Occipital lobe (tissue), 2 donors: ENCODE measurements around the gene MTA1. TPM values are rescaled to one million over a fixed set of nuclear protein-coding genes. Genes with fewer than 3 reads are reported as not detected.

Source experiments
- DNase-seq: peaks from one replicate; lab custom pipeline; 2025; lab: John Stamatoyannopoulos, UW
- total RNA-seq: library from RNA; depleted of rRNA; stranded (reverse); fragments of >200 nt; gene quantifications from one replicate; pipeline ENCODE4 v1.2.3, GENCODE V29; 2014

The MTA1 gene
- total RNA-seq, 1 donor from 2014 or later, result 37.0 TPM

DNA sequence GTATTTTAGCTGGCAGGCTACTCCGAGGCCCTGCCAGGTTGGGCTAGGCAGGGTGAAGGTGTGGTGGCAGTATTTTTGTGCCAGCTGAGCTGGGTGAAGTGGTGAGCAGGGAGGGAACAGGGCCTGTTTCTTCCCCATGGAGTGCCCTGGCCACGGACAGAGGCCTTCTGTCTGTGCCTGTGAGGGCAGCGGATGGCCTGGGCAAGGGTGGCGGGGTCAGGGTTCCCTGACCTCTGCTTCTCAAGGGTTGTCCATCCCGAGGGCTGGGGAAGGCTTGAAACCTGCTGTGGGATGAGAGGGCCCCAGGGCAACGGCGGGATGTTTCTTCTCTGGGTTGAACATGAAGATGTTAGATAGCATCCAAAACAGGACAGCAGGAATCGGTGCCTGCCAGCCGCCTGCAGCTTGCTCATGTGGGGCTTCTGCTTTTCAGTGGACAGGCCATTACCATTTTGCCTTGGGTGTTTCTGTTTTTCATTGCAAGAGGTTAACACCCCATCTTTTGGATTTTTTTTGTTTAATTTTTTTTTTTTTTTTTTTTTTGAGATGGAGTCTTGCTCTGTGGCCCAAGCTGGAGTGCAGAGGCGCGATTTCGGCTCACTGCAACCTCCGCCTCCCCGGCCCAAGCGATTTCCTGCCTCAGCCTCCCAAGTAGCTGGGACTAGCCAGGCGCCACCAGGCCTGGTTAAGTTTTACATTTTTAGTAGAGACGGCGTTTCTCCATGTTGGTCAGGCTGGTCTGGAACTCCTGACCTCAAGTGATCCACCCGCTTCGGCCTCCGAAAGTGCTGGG is 3.3 kb downstream of the MTA1 start:
- no peak for DNase-seq

DNA sequence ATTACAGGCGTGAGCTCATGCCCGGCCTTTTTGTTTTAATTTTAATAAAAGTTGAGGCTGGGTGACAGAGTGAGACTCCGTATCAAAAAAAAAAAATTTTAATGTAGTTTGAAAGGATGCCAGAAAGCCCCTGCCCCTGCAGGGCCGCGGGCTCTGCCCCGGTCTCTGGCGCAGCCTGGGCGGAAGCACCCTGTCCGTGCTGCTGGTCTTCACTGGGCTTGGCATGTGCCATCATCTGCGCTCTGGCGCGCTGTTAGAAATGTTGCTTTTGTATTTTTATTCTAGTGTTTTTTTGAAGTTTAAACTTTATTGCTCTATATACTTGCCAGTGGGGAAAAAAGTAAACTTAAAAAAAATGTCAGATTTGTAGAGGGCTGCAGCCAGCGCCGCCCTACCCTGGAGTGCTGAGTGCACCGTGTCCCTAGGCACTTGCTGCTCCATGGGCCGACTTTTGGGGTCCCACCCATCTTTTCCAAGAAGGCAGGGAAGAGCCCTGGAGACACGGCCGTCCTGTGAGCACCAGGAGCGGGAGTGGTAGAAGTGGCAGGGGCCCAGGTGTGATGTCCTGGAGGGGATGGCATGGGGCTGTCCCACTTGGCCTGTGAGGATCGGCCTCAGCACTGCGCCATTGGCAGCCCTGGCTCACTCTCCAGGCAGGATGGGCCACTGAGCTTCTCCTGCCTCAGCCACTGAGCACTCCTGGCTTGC is 4.0 kb downstream of the MTA1 start:
- DNase-seq, result no peak

DNA sequence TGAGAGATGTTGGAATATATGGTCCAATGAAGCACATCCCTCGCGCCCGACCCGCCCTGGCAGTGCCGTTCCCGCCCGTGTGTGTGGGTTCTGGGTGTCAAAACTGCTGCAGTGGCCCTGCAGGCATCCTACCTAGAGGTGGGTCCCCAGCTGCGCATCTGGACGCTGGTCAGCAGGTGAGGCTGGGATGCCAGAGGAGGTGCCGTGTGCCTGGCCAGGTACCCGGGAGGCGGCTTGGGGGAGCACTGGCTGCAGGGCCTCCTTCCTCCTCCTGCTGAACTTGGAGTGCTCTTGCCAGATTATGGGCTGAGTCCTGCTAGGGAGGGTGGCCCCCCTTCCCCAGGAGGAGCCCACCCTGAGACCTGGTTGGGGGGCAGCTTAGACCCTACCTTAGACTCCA is 5.2 kb downstream of the MTA1 start:
- DNase-seq, result no peak

DNA sequence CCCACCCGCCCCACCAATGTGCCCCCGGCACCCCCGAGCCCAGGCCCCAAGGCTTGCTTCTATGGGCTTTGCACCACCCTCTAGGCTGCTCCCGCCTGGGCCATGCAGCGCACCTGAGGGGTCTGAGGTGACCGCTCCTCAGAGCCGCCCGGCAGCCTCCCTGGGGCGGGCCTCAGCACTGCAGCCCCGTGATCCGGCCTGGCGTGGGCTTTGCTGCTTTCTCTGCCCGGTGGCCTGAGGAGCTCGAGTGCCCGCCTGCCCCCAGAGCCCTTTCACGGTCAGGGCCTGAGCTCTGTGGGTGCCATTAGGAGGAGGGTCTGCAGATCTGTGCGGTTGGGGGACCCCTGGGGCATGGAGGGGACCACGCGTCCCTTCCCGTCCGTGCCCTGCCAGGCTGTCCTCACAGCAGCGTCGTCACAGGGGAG is 6.2 kb downstream of the MTA1 start:
- DNase-seq, result no peak

DNA sequence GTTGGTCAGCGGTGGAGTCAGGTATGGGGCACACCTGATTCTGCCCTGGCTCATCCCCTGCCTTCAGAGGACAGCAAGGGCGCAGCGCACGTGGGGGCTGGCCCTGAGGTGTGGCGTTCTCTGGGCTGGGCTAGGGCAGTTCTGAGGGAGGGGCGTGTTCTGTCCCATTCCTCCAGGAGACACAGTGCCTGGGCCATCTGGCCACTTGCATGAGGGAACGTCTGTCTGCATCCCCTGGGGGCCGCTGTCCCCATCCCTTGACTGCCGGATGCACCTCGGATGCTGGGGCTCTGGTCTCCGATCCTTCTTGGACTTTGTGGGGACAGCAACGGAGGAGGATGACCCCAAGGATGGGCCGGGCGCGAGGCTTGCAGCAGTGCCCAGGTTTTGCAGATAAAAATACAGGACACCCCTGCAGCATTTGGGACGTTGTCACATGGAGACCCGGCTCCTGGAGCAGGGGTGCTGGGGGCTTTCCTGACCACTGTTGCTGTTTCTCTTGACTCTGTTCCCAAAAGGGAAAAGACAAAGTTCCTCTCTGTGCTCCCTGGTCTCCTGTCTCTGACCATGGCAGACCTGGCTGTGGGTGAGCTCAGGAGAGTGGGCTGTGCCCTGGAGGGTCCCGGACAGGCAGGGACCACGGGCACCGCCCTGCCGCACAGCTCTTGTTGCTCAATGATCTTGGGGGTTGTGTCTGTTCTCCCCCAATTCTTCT is 6.9 kb downstream of the MTA1 start:
- DNase-seq, result no peak

DNA sequence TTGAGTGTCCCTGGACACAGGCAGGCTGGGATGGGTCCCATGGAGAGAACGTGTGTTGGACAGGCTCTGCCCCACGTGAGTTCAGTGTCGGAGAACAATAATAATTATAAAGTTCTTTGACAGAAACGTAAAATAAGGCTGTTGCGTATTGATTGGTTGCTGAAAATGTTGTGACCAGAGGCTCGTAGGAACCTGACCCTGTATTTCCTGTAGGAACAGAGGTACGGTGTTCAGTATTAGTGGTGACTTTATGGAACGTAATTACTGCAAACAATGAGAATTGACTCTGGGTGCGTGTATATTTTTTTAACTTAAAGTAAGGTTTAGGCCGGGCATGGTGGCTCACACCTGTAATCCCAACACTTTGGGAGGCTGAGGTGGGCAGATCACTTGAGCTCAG is 7.8 kb downstream of the MTA1 start:
- no peak for DNase-seq

DNA sequence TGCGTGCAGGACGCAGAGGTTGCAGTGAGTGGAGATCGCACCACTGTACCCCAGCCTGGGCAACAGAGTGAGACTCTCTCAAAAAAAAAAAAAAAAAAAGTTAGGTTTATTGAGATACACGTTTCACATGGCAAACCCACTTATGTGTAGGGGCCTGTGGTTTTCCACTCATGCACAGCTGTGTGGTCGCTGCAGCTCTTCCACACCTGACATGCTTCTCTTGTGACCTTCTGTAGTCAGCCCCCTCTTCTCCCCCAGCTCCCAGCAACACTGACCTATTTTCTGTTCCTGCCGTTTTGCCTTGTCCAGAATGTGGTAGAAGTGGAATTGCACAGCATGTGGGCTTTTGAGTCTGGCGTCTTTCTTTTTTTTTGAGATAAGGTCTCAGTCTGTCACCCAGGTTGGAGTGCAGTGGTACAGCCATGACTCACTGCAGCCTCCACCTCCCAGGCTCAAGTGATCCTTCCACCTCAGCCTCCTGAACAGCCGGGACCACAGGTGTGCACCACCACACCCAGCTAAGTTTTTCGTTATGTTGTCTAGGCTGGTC is 8.4 kb downstream of the MTA1 start:
- no peak for DNase-seq

DNA sequence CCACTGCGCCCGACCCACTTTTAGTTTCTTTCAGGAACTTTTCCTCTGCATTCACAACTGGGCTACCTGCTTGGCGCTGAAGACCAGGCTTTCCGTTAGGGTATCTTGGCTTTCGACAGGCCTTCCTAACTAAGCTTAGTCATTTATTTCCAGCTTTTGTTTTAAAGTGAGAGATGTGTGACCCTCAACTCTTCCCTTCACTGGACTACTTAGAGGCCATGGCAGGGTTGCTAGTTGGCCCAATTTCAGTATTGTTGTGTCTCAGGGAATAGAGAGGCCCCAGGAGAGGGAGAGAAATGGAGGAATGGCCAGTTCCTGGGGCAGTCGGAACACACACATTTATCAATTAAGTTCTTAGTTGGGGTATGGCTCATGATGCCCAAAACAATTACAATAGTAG is 10.4 kb downstream of the MTA1 start:
- no peak for DNase-seq

DNA sequence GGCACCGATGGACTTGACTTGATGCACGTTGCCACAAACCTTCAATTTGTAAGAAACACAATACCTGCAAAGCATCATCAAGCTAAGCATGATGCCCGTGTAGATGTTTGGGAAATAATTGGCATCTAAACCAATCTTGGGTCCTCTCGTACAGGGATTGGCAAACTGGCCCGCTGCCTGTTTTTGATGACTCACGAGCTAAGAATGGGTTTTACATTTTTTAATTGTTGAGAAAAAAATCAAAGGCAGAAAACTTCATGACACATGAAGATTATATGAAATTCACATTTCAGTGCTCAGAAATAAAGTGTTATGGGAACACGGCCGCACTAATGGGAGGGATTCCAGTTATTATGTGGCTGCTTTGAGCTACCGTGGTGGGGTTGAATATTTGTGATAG is 10.9 kb downstream of the MTA1 start:
- DNase-seq, result no peak

DNA sequence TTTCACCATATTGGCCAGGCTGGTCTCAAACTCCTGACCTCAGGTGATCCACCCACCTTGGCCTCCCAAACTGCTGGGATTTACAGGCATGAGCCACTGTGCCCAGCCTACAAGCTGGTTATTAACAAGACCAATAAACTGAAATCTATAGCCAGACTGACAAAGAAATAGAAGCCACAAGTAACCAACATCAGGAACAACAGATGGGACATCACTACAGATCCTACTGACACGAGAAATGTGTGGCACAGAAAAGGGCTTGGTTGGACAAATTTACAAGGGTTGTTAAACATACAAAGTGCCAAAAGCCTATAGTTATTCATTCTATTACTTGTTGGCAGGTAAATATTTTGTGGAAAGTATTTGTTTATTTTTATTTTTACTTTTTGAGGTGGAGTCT is 11.6 kb downstream of the MTA1 start:
- DNase-seq, result no peak

DNA sequence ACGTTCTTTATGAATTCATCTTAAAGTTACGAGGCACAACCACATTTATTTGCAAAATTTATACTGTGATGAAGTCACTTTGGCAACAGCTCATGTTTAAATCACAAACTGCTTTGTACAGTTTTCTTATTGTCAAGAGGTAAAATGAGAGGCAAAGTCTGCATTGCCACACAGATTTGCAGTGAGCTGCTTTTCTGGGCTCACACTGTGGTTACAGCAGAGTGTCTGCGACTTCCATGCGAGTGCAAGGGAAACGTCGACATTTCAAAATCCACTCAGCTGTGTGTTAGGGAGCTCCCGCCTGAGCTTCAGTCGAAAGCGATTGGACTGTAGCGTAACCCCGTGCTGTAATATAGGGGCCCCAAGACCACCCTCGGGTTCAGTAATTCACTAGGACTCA is 13.0 kb downstream of the MTA1 start:
- no peak for DNase-seq

DNA sequence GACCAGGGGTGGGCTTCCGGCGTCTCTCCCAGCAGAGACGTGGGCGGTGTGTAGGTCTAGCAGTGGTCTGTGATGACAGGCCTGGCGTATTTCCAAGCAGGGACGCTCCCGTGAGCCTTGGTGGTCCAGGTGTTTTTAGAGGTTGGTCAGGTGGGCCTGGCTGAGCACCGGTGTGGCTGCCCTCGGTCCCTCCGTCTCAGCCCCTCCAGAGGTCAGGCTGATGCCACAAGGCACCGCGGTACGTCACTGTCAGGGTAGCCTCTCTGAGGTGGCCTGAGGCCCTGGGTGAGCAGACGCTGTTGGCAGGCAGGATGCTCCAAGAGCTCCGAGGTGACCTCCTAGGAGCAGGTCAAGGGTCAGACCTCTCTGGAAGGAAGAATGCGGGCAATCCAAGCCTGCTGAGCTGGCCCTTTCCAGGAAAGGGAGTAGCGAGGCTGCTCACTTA is 13.6 kb downstream of the MTA1 start:
- no peak for DNase-seq

DNA sequence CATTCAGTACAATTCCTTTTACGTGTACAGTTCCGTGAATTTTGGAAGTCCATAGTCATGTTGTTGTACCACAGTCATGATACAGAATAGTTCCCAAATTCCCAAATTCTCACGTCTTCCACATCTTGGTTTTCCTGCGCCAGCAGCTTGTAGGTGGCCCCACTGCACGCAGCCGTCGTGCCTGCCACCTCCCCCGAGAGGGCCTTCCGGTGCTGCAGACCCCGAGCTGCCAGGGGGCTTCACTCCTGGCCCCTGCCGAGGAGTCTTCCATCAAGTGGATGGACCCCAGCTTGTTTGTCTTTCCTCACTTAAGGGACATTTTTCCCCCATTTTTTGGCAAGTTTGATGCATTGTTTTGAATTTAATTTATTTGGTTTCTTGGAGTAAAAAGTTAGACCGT is 16.8 kb downstream of the MTA1 start:
- no peak for DNase-seq

DNA sequence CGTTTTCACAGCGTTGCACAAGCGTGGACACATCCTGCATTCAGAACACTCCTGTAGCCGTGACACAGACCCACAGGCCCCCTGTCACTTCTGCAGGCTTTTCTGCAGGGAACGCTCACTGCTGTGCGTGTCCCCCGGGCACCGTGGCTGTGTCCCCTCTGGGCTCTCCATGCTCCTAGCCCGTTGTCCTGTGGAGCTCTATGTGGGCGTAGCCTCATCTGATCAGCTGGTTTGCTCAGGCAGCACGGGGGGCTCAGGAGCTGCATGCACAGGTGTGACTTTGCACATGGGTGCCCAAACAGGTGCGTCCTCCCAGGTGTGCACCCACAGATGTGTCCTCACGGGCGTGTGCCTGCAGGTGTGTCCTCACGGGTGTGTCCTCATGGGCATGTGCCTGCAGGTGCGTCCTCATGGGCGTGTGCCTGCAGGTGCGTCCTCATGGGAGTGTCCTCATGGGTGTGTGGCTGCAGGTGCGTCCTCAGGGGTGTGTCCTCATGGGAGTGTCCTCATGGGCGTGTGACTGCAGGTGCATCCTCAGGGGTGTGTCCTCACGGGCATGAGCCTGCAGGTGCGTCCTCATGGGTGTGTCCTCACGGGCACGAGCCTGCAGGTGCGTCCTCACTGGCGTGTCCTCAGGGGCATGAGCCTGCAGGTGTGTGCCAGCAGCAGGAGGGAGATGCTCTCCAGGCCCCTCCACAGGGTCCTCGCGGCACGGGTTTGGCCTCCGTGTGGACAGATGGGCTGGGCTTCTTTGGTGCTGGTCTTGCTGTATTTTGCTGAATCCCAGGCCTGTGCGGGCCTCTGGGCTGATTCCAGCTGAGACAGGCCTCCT is 17.5 kb downstream of the MTA1 start:
- DNase-seq, result no peak

DNA sequence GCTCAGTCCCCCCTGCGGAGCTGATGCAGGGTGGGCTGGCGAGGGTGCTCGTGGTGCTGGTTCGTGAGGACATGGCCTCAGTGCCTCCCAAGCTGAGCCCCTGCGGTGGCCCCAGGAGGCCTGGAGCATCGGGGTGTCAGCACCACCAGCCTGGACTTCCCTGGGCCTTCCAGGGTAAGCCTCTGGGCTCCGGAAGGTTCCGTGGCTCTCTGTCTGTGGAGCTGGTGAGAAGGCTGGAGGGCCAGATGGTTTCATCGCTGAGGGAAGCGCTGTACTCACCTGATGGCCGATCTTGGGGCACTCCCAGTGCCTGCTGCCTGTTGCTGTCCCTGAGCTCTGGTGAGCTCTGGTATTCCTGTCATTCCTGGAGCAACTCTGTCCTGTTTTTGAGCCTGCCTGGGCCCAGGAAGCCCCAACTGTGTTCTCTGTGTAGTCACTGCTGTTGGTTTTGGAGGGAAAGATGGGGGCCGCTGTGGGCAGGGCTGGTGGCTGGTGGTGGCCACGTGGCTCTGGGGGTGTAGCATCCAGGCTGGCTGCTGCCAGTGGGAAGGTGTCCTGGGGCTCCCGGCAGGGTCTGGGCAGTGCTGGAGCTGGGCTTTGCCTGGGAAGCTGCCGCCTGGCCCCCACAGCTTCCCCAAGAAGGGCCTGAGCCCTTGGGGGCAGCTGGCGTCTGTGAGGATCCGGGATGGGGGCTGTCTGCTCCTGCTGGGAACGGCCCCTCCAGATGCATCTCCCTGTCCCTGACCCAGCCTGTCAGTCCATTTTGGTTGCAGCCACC is 18.3 kb downstream of the MTA1 start:
- DNase-seq, result no peak

DNA sequence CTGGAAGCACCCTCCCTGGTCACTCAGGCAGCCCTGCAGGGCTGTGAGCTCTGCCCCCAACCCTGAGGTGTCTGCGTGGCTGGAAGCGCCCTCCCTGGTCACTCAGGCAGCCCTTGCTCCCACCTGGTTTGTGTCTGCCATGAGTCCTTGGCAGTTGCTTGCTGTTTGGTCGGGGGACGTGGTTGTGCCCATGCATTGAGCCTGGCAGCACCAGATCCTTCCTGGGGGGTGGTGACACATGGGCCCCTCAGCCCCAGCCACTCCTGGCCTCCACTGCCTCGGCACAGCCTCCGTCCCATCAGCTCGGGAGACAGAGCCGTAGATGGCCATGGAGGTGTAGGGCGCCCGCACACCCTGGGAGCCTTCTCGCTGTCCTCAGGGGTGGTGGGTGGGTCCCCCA is 19.6 kb downstream of the MTA1 start:
- DNase-seq, result no peak

DNA sequence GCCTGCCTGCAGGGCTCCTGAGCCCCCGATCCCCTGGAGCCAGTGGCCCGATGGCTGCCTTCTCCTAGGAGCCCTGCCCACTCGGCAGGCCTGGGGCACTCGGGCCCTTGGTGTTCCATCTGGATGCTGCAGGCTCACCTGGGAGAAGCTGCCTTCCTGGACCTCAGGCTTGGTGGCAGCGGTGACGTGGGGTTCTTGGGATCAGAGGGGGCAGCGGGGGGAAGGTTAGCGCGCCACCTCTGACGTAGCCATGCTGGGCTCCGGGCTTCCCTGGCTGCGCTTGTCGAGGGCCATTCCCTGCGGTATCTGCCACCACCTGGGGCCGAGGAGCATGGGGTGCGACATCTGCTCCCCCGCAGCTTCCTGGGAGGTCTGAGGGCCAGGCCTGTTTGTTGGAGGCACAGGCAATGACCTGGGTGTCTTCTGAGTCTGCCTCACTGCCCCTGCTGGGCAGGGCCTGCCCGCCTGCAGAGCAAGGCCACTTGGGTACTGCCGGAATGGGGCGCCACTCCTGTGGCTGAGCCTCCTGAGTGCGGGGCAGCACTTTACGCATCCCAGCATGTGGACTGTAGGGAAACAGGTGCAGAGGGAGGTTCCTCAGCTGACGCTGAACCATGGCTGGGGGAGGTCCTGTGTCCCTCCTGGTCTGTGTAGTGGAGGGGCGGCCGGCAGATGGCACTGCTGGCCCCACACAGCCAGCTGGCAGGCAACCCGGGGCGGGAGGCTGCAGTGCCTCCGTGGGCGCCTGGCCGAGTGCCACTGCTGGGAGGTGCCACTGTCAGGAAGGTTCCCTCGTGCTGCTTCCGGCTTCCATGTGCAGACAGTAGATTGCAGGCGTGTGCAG is 20.3 kb downstream of the MTA1 start:
- DNase-seq, result peak; percentile 21

DNA sequence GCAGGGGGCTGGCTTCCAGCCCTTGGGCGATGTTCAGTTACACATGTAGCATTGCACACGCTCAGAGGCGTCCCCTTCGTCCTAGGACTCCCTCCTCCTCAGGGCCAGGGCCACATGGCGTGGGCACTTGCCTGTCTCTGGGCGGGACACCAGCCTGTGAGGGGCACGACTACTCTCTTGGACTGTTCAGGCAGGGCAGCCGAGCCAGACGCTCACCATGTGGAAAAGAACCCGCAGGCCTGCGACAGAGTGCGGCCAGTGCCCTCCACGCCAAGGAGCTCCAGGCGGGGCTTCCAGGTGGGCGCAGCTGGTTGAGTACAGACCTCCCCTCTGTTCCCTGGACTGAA is 20.9 kb downstream of the MTA1 start:
- no peak for DNase-seq

DNA sequence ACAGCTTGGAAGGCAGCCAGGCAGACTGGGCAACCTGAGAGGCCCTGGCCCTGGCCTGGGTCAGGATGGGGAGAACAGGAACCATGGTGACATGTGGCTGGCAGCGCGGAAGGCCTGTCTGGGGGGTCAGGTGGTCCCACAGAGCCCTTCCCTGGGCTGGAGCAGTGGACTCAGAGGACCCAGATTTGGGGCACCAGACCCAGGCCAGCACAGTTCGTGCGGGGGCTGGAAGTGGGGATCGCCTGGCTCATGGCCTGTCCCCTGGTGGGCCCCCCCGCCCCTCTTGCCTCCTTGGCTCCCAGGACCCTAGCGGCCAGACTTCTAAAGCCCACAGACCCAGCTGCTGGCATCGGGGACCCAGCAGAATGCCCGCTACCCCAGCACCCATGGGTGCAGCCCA is 21.4 kb downstream of the MTA1 start:
- no peak for DNase-seq

DNA sequence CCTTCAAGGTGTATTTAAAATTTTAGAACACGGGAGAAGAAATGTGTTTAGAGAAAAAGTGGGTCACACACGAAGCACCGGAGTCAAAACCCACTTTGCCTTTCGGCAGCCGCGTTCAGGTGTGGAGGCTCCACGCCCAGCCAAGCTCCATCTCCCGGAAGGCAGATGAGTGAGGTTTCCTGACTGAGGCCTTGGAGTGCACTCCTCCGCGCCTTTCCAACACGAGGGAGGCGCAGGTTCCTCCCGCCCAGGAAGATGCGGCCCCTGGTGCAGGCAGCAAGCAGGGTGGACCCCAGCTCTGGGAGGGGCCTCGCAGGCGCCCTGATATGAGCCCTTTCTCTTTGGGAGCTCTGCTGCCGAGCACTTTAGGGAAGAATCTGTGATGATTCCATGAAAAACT is 22.5 kb downstream of the MTA1 start:
- DNase-seq, result no peak
